AG08396 (cell line): ENCODE data around the gene TMEM196.
A peak's percentile ranks its signal among the peaks of the same experiment; 100 is the strongest.

Source experiments
- DNase-seq: peaks from one replicate; pipeline ENCODE4 v3.0.0; 2012; ENCODE audit warnings: low spot score, mixed read lengths

TMEM196 gene

DNA sequence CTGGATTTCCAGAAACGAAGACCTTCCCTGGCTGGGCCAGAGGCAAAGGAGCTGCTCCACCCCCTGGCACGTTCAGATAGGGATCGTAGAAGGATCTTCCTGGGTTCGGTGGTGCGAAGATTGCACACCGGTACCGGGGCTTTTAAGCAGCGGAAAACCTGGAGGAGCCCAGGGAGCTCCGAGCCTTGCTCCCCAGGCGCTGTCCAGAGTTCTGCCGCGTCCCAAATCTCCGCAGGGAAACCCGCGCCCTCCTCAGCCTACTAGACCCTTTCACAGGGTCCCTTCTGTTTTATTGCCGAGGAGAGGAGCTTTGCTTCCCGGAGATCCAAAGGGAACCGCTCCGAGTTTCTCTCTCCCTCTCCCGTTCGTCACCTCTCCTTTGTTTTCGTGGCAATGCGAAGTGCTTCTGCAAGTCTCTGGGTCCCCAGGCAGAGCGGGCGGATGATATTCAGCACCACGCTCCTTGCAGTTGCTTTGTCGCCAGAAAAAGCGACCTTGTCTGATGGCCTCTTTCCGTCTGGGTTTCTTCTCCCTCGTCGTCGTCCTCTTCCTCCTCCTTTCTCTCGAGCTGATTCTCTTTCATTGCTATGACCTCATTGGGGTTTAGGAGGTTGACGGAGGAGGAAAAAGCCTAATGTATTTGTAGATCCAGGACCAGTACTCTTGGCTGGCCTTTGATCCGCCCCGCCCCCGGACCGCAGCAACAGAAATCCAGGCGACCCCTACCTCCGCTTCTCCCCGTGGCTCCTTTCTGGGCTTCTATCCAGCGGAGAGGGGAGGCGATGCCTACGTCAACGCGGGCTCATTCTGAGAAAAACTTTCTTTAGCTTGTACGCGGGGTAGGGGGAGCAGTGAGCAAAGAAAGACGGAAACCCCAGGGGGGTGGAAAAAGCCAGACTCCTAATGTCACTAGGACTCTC lies at the start of gene TMEM196:
TSS of gene TMEM196 (minus strand) at position 777 of the 920 bp plus-strand sequence. CDS start 921 bp downstream, outside the sequence.
- peak; percentile 7 for DNase-seq

DNA sequence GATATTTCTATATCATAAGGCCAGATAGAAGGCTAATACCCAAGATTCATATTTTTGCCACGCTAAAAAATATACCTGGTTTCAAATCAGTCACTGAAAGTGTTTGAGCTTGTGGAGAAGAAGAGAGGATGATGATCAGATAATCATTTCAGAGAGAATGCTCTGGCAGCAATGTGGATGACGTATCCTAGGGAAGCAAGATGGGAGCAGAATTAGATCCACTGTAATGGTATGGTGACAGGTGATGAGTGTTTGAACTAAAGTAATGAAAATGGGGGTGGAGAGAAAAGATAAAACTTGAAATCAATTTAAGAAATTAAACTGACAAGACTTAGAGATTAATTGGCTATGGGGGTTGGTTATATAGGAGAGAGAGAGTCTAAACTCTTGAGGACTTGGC lies 42.7 kb upstream of the TMEM196 start:
- DNase-seq = no peak

DNA sequence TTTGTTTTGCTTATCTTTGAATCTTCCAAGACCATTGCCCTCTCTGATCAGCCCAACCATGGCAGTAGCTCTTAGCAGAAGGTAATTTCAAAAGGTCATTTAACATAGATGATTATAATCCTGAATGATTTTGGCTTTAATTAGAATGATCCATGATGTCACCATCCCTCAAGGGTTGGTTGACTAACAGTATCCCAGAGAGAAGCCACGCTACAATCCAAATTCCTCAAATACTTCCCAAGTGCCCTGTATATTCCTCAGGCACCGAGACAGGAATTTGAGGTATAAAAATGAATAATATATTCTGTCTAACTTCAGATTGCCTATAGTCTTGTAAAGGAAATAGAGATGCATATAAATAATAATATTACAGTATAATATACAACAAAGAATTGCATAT lies 42.1 kb upstream of the TMEM196 start:
- no peak for DNase-seq

DNA sequence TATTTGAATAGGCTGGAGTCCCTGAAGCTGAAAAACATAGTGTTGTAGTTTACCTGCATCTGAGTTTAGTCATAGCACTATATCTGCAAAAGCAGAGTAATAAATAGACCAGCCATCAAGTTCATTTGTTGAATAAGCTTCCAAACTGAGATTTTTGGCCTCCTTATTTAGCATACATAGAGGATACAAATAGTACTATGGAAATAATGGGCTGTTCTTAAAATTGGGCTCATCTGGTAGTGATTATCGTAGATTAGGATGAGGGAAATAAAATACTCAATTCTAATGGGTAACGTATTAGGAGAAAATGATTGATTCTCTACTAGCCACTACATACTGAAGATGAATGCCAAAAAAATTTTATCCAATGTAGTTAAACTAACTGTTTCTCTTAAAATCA lies 41.4 kb upstream of the TMEM196 start:
- no peak for DNase-seq

DNA sequence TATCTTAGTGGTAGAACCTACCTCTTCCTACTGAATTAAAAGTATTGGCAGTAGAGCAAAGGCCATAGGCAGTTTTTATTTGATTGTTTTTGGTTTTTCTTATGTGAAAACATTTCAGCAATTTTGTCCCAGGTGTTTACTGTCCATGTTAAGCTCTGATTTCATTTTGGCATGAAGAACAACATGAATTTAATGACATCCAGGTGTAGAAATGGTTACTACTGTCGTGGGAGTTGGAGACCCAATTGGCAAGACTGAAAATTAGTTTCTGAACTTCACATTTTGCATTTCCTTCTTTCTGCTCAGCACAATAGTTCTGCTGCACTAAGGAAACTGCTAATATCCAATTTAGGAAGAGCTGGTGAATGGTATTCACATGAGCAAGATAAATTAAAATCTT lies 38.0 kb upstream of the TMEM196 start:
- no peak for DNase-seq

DNA sequence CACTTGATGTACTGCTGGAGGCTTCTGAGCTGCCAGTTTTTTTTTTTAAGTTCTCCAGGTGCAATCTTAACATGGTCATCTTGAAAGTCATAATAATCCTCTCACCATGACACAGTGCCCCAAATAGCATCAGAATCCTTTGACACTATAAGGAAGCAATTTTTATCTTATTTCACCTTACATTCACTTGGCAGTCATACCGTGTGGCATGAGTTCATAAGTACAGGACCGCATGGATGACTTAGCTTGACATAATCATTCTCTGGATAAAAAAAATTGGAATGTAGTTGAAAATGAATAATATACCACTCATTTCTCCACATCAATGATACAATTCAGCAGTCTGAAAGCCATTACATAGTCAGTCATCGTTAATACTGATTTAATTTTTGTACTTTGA lies 25.6 kb upstream of the TMEM196 start:
- DNase-seq = no peak

DNA sequence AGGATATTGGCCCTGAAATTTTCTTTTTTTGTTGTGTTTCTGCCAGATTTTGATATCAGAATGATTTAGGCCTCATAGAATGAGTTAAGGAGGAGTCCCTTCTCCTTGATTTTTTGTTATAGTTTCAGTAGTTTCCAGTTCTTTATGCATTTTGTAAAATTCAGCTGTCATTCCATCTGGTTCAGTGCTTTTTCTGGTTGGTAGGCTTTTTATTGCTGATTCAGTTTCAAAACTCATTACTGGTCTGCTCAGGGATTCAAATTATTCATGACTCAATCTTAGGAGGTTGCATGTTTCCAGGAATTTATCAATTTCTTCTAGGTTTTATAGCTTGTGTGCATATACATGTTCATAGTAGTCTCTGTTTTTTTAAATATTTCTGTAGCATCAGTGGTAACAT lies 10.1 kb upstream of the TMEM196 start:
- no peak for DNase-seq

DNA sequence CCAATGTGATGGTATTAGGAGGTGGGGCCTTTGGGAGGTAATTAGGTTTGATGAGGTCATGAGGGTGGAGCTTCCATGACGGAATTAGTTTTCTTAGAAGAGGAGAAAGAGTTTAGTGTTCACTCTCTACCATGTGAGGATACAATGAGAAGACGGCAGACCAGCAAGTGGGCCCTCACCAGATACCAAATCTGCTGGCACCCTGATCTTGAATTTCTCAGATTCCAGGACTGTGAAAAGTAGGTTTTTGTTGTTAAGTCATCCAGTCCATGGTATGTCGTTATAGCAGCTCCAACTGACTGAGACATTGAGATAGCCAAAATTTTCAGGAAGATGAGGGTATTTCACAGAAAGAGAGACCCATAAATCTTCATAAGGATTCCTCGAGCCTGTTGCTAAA lies 3.6 kb upstream of the TMEM196 start:
- no peak for DNase-seq

DNA sequence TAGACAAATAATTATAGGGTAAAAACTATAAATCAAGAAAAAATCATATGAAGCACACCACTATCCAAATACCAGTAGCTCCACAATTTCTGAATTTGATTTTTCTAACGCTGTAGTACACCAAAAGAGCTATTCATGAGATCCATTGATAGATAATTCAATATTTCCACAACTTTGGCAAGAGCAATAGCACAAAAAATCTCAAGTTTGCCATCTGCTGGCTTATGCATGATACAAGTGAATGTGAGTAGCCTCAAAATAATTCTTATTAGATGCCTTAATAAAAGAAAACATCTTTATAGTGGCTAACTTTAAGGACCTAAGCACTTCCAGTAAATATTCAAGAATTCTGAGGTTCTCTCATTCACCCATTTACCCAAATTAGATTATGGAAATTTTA lies 2.2 kb upstream of the TMEM196 start:
- no peak for DNase-seq

DNA sequence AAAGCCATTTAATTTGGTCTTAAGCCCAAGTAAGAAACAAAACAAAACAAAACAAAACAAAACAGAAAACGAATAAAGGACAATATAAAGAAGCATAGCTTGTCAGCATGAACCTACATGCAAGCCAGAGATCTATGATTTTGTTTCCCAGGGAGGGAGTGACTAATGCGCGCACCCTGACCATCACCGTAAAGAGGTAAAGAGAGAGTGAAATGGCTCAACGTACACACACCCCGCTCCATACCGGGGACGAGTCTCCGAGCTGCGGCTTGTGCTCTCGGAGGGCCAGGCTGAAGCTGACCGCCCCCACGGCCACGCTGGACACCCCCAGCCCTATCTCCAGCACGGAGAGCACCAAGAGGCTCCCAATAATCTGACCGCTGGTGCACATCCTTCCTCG lies 1.1 kb downstream of the TMEM196 start:
- no peak for DNase-seq

DNA sequence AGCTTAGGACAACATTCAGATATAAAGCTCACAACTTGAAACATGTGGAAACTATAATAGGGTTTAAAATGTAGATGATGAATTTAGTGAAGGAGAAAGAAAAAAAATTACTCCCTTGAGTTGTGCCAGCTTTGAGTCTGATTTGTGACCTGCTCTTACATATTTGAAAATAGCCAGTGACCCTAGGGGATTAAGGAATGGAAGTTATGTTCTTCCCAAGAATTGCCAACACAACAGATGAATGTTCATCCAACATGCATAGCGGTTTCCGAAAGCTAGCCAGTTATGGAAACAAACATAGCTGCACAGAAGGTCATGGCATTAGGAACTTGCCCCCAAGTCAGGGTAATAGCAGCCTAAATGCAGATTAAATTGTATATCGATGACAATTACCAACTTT lies 10.8 kb downstream of the TMEM196 start:
- no peak for DNase-seq

DNA sequence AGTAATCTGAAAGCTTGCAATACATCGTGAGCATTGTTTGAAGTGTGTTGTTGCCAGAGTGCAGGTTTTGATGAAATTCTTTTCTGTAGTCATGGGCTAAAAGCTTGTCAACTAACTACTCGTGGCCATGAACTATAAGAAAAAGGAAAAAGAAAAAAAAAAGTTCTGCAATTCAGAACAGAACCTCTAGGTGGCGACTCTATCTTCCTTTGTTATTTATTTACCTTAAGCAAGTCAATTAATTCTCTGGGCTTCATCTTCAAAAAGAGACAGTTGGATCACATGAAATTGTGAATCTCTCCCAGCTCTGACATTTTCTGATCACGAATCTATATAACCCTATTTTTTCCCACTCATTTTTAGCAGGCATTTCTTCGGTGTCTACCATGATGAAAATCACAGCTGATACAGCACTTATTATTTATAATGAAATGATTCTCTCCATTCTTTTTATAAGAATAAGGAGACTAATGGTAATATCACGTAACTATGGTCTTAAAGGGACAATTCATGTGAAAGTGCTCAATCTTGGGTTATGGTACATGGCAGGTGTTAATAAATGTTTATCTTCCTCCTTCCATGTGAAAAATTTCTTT lies 18.8 kb downstream of the TMEM196 start:
- peak; percentile 7 for DNase-seq

DNA sequence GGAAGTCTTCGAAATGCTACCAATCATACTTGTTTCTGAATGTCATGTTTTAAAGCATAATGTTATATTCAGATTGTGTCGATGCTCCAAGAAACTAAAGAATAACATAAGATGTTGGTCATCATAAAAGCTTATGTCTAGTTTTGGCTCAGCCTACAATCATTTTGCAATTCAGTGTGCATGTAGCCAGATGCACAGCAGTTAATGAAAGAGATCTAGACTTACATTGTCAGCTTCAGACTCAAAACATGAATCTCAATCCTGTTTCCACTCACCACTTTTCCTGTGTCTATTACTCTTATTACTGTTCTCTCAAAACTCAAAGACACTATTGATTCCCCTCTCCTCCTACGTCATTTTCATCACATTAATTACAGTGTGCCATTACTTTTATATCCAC lies 21.4 kb downstream of the TMEM196 start:
- DNase-seq = no peak

DNA sequence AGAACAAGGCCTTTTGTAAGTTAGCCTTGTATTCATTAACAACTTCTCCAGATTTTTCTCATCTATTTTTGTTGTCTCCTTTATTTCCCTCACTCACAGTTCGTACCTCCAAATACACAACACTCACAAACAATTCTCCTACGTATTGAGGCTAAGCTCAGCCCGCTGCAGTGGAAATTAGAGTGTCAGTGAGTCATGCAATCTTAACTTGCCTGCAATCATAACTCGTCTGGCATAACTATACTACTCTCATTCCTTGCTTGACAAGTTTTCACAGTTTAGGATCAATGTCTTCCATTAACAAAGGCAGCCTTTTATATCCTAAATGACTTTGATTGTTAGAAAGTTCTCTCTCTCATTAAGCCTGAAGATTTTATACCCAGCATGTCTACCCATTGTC lies 23.8 kb downstream of the TMEM196 start:
- no peak for DNase-seq

DNA sequence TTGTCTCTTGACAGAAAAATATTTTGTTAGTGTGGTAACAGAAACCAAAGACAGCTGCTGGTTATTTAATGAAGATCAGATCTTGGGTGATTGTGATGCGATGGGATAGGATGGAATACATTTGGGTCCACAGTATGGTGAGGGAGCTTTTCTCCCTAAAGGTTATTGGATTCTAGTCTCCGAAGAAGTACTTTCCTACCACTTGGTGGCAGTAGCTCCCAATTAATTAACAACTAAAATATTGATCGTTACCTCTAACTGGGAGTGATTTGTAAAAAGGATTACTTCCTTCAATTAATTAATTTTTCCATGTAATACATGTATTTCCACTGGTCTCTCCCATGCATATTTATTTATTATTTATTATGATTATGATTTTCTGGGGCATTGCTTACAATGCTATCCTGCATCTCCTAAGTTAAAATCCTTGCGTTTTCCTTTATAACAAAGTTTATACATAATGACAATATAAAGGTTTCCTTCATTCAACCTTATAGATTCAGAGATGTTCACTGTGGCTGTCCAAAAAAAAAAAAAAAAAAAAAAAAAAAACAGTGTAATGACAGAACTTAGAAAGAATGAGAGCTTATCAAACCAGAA lies 25.6 kb downstream of the TMEM196 start:
- peak; percentile 17 for DNase-seq

DNA sequence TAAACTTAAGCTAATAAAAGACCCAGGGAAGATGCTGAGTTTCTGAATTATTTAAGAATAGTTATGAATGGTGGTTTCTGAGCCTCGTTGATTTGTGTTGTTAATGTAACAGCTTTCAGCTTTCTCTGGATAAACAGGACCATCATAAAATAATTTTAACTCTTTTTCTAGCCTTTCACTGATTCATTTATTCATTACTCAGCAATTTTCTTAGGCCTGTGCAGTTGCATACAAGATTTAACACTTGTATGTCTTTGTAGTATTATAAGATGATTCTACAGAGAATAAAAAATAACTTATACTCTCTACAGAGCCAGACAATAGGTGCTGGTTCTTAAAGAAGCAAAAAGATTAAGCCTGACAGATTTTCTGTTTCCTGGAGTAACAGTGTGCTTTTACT lies 29.3 kb downstream of the TMEM196 start:
- no peak for DNase-seq

DNA sequence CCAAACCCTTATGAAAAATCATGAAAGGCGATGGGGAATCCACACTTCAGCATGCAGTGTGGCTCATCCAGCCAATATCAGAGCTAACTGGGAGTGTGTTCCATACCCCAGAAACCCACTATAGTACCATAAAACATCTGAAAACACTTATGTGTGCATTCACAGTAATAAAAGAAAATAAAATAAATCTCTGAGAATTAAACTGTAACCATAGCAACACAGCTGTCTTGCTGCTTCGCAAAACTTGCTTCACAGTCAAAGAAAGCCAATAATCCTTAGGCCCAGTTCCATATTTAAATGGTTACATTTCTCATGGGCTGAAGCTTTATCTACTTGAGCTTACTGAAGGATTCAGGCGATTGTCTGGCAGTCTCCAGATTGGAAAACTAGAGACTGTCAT lies 44.7 kb downstream of the TMEM196 start:
- no peak for DNase-seq

DNA sequence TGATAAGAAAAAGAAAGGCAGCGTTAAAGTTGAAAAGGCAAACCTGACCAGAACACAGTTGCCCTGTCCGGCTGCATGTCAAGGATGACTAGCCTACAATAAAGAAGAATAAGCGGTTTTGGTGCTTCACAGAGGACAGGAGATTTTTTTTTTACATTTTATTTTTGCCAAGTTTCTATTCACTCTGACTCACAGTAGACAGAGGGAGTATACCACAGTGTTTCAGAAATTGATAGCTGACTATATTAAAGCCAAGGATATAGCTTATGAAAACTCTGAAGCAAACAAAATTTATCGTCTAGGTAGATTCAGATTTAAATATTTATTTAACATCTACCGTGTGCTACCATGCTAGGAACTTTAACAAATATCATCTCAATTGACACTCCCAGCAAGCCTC lies 47.6 kb downstream of the TMEM196 start:
- DNase-seq = no peak

DNA sequence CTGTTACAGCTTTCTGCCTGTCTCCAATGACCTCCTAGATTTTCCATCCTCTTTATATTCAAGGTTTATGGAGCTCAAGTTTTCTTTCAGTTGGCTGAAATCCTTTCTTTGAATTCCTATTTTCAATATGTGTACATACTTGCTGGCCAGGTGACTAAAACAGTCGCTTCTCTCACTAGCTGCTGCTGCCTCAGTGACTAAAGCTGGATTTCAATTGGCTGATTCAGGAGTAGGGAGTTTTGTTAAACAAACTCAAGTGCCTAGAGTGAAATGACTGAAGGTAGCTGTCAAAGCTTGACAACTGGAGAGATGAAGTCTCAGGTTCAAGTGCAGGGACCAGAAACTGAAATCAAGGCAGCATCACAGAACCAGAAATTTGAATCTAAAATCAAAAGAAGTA lies 57.9 kb downstream of the TMEM196 start:
- DNase-seq = no peak

DNA sequence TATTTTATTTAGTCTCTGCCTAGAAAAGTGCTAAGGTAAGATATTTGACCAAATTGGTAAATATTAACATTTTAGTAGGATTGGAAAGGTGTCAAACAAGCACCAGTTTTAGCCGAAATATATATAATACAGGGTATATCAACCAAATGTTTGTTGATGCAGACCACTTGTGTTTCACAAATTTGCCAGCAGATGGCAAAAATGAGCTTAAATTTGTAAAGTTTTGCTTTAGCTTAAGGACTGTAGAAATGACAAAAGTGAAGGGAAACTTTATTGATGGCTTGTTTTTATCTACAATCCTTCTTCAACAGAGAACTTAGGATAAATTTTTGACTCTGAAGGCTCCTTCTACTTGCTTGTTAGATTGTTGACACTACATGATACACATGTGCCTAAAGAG lies 59.7 kb downstream of the TMEM196 start:
- no peak for DNase-seq

DNA sequence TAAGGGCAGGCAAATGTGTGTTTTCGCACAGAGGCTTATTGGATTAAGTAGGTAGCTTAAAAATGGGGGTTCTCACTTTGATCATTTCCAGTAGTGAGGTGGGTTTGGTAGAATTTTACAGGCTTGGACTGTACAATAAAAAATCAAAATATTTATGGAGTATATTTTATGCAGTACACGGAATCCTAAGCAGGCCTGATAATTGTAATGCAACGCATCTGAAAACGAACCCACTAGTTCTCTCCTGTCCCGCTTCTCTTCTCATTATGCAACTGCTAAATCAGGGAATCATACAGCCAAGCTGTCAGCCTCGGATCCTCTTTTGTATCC lies 64.2 kb downstream of the TMEM196 start:
- DNase-seq = no peak

DNA sequence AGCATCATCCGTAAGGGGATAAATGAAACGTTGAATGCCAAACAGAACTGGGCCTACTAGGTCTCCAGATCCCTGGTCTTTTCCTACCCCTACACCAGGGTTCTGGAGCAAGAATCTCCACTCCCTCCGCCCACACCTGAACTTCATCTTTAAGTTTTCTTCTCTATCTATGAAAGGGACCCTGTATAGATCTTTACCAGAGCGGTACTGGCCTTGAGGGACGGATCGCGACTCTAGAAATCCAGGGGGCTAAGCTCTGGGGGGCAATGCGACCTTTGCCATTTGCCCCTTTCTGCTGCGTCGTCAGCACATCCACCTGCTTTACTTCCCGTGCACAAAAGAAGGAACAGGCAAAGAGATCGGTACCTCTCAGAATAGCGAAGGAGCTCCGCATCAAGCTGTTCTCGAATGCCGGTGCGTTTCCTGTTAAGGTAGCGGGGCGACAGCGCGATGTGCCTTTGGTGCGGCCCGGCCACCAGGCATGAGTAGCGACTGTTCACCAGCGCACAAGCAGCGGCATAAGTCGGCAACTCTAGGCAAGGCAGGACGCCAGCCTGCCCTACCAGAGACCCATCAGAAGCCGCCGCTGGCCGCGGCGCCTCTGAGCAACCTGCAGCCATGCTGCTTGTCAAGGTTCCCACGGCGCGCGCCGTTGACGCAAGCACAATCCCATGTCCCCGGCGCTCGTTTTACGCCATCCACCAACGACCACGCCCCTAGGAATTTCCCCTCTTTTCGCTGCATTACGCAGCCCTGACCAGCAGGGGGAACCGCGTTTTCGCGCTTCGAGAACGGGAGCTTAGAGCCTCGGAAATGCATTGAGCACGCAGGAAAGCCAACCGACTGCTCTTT lies 64.8 kb downstream of the TMEM196 start, which contains the start of gene POLR1F:
TSS of gene POLR1F (minus strand) at position 641 of the 852 bp plus-strand sequence. CDS start at position 620, 21 bp downstream.
- DNase-seq = peak; percentile 92
